Heart left ventricle (tissue), 16 donors: ENCODE measurements around the gene PSG1. TPM values are rescaled to one million over a fixed set of nuclear protein-coding genes. Genes with fewer than 3 reads are reported as not detected.
"Not testable (repeated sequence)": the region's sequence is repeated elsewhere in the genome, so short reads cannot be mapped to it uniquely, and the experiment has no call there.

Experiments
- ATAC-seq, 4 donors: fragments of 200-7000 bp; cut with Tn5 transposase; one replicate each; pipeline ENCODE4 v1.9.1; 2020 to 2022; ENCODE audit warnings: moderate library complexity in 4 of 4, mild to moderate bottlenecking in 3 of 4, moderate number of reproducible peaks in 1 of 4
- DNase-seq, 5 donors: peaks; one replicate each; pipeline ENCODE4 v3.0.0-alpha.2; 2020
- H3K27ac ChIP-seq, 12 donors: fragments of 200-600 bp; sonication (generic) in 4 of 12; one replicate each; pipeline versions ENCODE4 v1.5.0 to v1.8.0; 2016 to 2022; ENCODE audit warnings: mild to moderate bottlenecking in 2 of 12
- H3K27me3 ChIP-seq, 9 donors: fragments of 200-600 bp; sonication (generic) in 2 of 9; one replicate each; pipeline versions ENCODE4 v1.5.1 to v1.8.0; 2016 to 2022; ENCODE audit warnings: mild to moderate bottlenecking in 3 of 9
- H3K36me3 ChIP-seq, 9 donors: fragments of 200-600 bp; sonication (generic) in 2 of 9; one replicate each; pipeline versions ENCODE4 v1.5.0 to v1.8.0; 2018 to 2022; ENCODE audit warnings: mild to moderate bottlenecking in 2 of 9
- H3K4me1 ChIP-seq, 12 donors: fragments of 200-600 bp; sonication (generic) in 4 of 12; one replicate each; pipeline versions ENCODE4 v1.5.0 to v1.8.0; 2016 to 2022; ENCODE audit warnings: mild to moderate bottlenecking in 3 of 12
- H3K4me3 ChIP-seq, 12 donors: fragments of 200-600 bp; sonication (generic) in 4 of 12; one replicate each; pipeline versions ENCODE4 v1.5.0 to v1.8.0; 2017 to 2022; ENCODE audit warnings: mild to moderate bottlenecking in 9 of 12, moderate library complexity in 4 of 12
- H3K9me3 ChIP-seq, 12 donors: fragments of 200-600 bp; sonication (generic) in 4 of 12; one replicate each; pipeline versions ENCODE4 v1.5.0 to v1.8.0; 2016 to 2022; ENCODE audit warnings: mild to moderate bottlenecking in 1 of 12
- POLR2A ChIP-seq, 2 donors: fragments of 450-650 bp; IDR thresholded peaks; one replicate each; pipeline ENCODE4 v1.6.1; 2017; ENCODE audit warnings: antibody characterized with exemption in 2 of 2, mild to moderate bottlenecking in 2 of 2, moderate library complexity in 2 of 2
- WGBS, 4 donors: extraction: QIAGEN DNeasy Blood & Tissue Kit in 2 of 4; methylation state at CpG; one replicate each; pipeline versions ENCODE4 v1.1.5 to v1.1.7; 2013 to 2018; 5-methylcytosine and 5-hydroxymethylcytosine counted together
- intact Hi-C, 10 donors: fragments of 100-400 bp; cut with DNase I; formaldehyde crosslinking; loops; one replicate each; pipeline versions ENCODE4 v1.11.1 to v1.14.2; 2022
- long read RNA-seq, 3 donors: library from polyadenylated mRNA; unstranded; transcript quantifications; one replicate each; pipeline ENCODE4 v2.0.0, GENCODE V29; 2020 to 2021
- polyA plus RNA-seq, 2 donors: library from polyadenylated mRNA; stranded (reverse); fragments of 200-250 nt; gene quantifications; one replicate each; pipeline ENCODE4 v1.2.3, GENCODE V29; 2013
- total RNA-seq, 9 donors: library from RNA; depleted of rRNA in 2 of 9; stranded (reverse); fragments of >200 nt in 2 of 9; fragmentation: NEBNext Ultra II Directional in 3 of 9; extraction: Animal tissue kit (Norgen Biotek cat#: 25700) in 3 of 9; gene quantifications; one replicate each; pipeline versions ENCODE4 v1.1.0 to v1.2.4, GENCODE V29; 2016 to 2023
- TF ChIP-seq, protein P1 (sequence below), 12 donors: fragments of 200-600 bp; sonication (generic) in 4 of 12; IDR thresholded peaks; one replicate each; pipeline versions ENCODE4 v1.5.0 to v1.8.0; 2018 to 2022; ENCODE audit warnings: antibody characterized with exemption in 12 of 12, mild to moderate bottlenecking in 5 of 12
- donor health status: ischemic (EF 13 %, LVEDD 7.1; RV severe dilation, severe dysfunction).
- donor health status: healthy with polysubstance abuse.
- donor health status: DM: no; HTN: yes; CAD: no.
- donor health status: DM: no; HTN: no; CAD: no.
- donor health status: ischemic (EF 25% LVEDD 6.9; RV normal size, moderate dysfunction).
- donor health status: ischemic (EF 25% LVEDD 5.7; RV mildly dilated, moderate dysfunction).
- donor health status: healthy.
- donor health status: DM: yes; HTN: yes; CAD: no.
- donor health status: ischemic (EF 35%, LVEDD 5.7; RV mildly dilated, moderate dysfunction).
- donor health status: nonischemic (EF 11% LVEDD 7.7; RV severe dilation, severe dysfunction).
- donor health status: DM: yes; HTN: yes; CAD: no.
- donor health status: PGD.
- donor health status: ischemic (EF 29% LVEDD 5.4; RV normal size, mild dysfunction).
- donor health status: nonischemic (EF 23%, LVEDD 6.1; RV moderate dilation, normal function).

Gene PSG1
- total RNA-seq (not detected), polyA plus RNA-seq (not detected)
- long read RNA-seq, donor 1 = 0 reads
- long read RNA-seq, donor 2 = 0 reads
- long read RNA-seq, donor 3 = 0 reads

DNA sequence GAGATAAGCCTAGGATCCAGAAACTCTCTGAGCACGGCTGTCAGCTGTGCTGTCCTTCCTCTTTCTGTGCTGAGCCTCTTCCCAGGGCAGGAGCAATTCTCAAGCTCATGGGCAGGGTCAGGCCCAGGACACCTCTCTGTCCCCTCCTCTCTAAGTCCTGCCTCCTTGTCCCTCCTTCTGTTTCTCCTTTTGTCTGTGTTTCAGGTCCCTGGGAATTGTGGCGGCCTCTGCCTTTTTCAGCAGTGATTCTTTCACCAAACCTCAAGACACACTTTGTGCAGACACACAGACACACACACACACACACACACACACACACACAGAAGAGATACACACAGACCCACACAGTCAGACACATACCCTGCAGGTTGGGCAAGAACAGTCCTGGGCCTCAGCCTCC lies at the start of gene PSG1:
PSG1 (minus strand) TSS at position 101 of the 400 bp plus-strand sequence. CDS start 132 bp downstream, outside the sequence.
- TF ChIP-seq POLR2A (IDR thresholded peaks at IDR 0.05) = no peak
- TF ChIP-seq, protein P1, sequence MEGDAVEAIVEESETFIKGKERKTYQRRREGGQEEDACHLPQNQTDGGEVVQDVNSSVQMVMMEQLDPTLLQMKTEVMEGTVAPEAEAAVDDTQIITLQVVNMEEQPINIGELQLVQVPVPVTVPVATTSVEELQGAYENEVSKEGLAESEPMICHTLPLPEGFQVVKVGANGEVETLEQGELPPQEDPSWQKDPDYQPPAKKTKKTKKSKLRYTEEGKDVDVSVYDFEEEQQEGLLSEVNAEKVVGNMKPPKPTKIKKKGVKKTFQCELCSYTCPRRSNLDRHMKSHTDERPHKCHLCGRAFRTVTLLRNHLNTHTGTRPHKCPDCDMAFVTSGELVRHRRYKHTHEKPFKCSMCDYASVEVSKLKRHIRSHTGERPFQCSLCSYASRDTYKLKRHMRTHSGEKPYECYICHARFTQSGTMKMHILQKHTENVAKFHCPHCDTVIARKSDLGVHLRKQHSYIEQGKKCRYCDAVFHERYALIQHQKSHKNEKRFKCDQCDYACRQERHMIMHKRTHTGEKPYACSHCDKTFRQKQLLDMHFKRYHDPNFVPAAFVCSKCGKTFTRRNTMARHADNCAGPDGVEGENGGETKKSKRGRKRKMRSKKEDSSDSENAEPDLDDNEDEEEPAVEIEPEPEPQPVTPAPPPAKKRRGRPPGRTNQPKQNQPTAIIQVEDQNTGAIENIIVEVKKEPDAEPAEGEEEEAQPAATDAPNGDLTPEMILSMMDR (IDR thresholded peaks at IDR 0.05) = no peak
- H3K36me3 ChIP-seq = no peaks in the 10 kb centered on the region
- H3K4me1 ChIP-seq = no peaks in the 10 kb centered on the region
- WGBS, 4 donors = 18 to 73% (median 38%) methylated on average over 2 of the region's 2 CpGs
- H3K27ac ChIP-seq = no peak within 1 kb of the TSS
- no peak within 1 kb of the TSS for H3K4me3 ChIP-seq
- ATAC-seq (no peak), DNase-seq (no peak)
- H3K9me3 ChIP-seq = no peaks in the 10 kb centered on the region
- peaks cover 0 to 18% (median 0%) of the 10 kb centered on the region in 9 donors for H3K27me3 ChIP-seq
- intact Hi-C loops = loop anchor here in 2 of 10 donors (10.0 kb wide), 1 partner anchor 85 kb away; no protein-coding TSS in a partner anchor

DNA sequence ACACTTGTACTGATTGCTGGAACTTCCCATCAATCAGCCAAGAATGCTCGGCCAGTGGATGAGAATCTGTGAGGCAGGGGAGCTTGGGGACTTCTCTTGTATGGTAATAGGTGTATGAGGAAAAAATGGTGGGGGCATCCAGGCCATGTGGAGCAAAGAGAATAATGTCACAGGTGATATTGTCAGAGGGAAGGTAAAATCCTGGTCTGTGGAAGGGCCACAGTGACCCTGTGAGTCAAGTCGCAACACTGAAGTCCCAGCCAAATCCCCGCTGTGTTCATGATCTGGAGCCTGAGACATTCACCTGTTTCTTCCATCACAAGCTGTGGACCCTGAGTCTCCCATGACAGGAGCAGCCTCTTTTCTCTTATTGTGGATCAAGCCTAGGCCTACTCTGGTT lies 49.4 kb upstream of the PSG1 start:
- DNase-seq (no peak), ATAC-seq (no peak)
- no peak overlapping the region for H3K4me3 ChIP-seq
- H3K9me3 ChIP-seq = no peaks in the 10 kb centered on the region
- WGBS, 4 donors = 80 to 93% (median 82%) methylated on average over 3 of the region's 3 CpGs
- H3K27me3 ChIP-seq = peaks cover 0 to 10% (median 0%) of the 10 kb centered on the region in 9 donors
- no peaks in the 10 kb centered on the region for H3K4me1 ChIP-seq
- no peak overlapping the region for H3K27ac ChIP-seq
- H3K36me3 ChIP-seq = no peaks in the 10 kb centered on the region
- intact Hi-C loops = loop anchor here in 2 of 10 donors (5.0 to 10.0 kb wide), 2 partner anchors 156 to 158 kb away; partner anchors contain the start of gene PSG2 (in 1 of the 2)
- no peak for TF ChIP-seq POLR2A (IDR thresholded peaks at IDR 0.05)
- TF ChIP-seq, protein P1 (IDR thresholded peaks at IDR 0.05) = no peak

DNA sequence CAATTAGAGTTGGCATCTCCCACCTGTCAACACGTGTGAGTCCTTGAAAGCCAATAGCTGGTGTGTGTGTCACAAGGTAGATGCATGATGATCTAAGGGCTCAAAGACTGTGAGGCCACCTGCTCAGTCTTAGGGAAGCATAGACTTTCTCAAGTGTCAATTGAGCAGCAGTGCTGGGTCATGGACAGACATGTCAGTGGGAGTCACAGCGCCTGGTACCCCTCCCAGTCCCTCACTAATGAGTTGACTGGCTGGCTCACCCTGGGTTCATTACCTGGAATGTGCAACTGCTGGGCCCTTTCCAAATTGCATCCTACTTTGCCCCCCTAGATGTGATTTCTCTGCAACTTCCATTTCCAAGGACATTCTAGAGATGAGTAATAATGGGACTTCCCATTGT lies 47.3 kb upstream of the PSG1 start:
- WGBS, 4 donors = 43 to 60% (median 54%) methylated on average over 1 to 2 of the region's 2 CpGs
- Histone ChIP-seq H3K9me3 (no peaks in the 10 kb centered on the region), H3K4me1 (no peaks in the 10 kb centered on the region), H3K4me3 (no peak overlapping the region), H3K27ac (no peak overlapping the region), H3K27me3 (peaks cover 0 to 14% (median 0%) of the 10 kb centered on the region in 9 donors), H3K36me3 (no peaks in the 10 kb centered on the region)
- TF ChIP-seq, protein P1 (IDR thresholded peaks at IDR 0.05) = no peak
- TF ChIP-seq POLR2A (IDR thresholded peaks at IDR 0.05) = no peak
- ATAC-seq (no peak), DNase-seq (no peak)
- intact Hi-C loops = loop anchor here in 2 of 10 donors (5.0 to 10.0 kb wide), 2 partner anchors 158 to 161 kb away; partner anchors contain the start of gene PSG2 (in 1 of the 2)

DNA sequence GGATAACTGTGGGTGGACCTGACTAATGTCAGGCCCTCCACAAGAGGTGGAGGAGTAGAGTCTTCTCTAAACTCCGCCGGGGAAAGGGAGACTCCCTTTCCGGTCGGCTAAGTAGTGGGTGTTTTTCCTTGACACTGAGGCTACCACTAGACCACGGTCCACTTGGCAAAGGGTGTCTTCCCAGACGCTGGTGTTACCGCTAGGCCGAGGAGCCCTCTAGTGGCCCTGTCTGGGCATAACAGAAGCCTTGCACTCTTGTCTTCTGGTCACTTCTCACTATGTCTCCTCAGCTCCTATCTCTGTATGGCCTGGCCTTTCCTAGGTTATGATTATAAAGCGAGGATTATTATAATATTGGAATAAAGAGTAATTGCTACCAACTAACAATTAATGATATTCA lies 43.6 kb upstream of the PSG1 start:
- ATAC-seq, H3K4me1 ChIP-seq, H3K4me3 ChIP-seq, H3K27ac ChIP-seq, H3K9me3 ChIP-seq, H3K36me3 ChIP-seq: not testable (repeated sequence)
- intact Hi-C loops = loop anchor here in 1 of 10 donors (10.0 kb wide), 1 partner anchor 162 kb away; the partner anchor contains the start of gene PSG2
- peaks cover 0 to 14% (median 0%) of the 10 kb centered on the region in 9 donors for H3K27me3 ChIP-seq
- DNase-seq = peak in 1 of 5 donors; percentile 39
- WGBS, 4 donors = 37 to 52% (median 44%) methylated on average over 9 of the region's 9 CpGs
- TF ChIP-seq, protein P1 (IDR thresholded peaks at IDR 0.05) = peak; percentile 20 to 57 (median 46)

DNA sequence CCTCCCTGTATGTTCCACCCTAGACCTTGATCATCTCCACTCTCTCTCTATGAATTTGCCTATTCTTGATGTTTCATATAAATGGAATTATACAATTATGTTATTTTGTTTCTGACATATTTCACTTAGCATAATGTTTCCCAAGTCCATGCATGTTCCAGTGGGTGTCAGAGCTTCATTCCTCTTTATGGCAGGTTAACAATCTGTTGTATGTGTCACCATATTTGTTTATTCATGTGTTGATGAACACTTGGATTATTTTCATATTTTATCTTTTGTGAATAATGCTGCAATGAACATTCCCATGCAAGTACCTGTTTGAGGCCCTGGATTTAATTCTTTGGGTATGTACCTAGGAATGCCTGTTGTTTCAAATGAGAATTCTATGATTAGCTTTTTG lies 41.5 kb upstream of the PSG1 start:
- not testable (repeated sequence) for ATAC-seq
- intact Hi-C loops = loop anchor here in 1 of 10 donors (10.0 kb wide), 1 partner anchor 164 kb away; the partner anchor contains the start of gene PSG2

More for the DNA sequence above, 41.5 kb upstream of the PSG1 start:
- not testable (repeated sequence) for H3K36me3 ChIP-seq, H3K27ac ChIP-seq, DNase-seq, H3K4me1 ChIP-seq, H3K27me3 ChIP-seq, H3K4me3 ChIP-seq, H3K9me3 ChIP-seq
